Measurements from ENCODE around the gene ACTBL2.

DNA sequence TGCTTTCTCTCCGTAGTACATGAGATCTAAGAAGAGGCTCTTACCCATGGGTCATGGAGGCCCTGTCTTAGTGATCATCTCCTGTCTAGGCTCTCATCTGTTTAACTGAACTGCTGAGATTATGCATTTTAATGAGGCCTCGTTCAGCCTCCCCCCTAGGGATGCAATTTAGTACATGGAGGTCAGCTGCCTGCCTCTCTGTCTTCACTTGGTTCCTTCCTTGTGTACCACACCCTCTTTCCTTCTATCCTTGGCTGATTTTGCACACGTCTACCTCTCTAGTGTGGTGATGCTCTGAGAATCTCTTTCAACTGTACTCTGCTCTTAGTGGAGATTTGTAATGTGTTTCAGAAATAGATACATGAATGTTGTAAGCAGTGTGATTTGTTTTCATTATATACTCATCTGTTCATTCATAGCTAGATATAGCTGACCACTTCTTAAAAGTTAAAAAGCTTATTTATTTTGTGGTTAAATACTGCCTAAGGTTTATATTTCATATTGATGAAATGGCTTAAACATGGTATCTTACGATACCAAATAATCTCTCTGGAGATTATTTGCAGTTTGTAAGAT is 3.5 kb upstream of the ACTBL2 start:
- TF ChIP-seq, protein P1, sequence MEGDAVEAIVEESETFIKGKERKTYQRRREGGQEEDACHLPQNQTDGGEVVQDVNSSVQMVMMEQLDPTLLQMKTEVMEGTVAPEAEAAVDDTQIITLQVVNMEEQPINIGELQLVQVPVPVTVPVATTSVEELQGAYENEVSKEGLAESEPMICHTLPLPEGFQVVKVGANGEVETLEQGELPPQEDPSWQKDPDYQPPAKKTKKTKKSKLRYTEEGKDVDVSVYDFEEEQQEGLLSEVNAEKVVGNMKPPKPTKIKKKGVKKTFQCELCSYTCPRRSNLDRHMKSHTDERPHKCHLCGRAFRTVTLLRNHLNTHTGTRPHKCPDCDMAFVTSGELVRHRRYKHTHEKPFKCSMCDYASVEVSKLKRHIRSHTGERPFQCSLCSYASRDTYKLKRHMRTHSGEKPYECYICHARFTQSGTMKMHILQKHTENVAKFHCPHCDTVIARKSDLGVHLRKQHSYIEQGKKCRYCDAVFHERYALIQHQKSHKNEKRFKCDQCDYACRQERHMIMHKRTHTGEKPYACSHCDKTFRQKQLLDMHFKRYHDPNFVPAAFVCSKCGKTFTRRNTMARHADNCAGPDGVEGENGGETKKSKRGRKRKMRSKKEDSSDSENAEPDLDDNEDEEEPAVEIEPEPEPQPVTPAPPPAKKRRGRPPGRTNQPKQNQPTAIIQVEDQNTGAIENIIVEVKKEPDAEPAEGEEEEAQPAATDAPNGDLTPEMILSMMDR (IDR thresholded peaks at IDR 0.05; ENCODE audit: insufficient read depth, low read length, poor library complexity, severe bottlenecking): no peak
- no peak for TF ChIP-seq EZH2phosphoT487 (conservative IDR thresholded peaks at IDR 0.05; ENCODE audit: low read length)
